Stimulated activated CD8-positive, alpha-beta memory T cell treated with anti-CD3 and anti-CD28 coated beads, Interleukin-7, amount 100 ng/mL, for 4 hours (primary cell): ENCODE measurements around the gene PIP4K2C.

Experiments
- DNase-seq, 2 donors: peaks; one replicate each; pipeline ENCODE4 v3.0.0-alpha.2; 2020; ENCODE audit warnings: low read depth in 2 of 2

Gene PIP4K2C

GRCh38 chr12:57590864-57591781, at the start of gene PIP4K2C:
Gene PIP4K2C (plus strand): TSS chr12:57591192. CDS start chr12:57591290, 98 bp downstream.
- DNase-seq = peak; percentile 53 to 71

GRCh38 chr12:57541717-57542116, 49.3 kb upstream of the PIP4K2C start:
- DNase-seq = no peak

DNA sequence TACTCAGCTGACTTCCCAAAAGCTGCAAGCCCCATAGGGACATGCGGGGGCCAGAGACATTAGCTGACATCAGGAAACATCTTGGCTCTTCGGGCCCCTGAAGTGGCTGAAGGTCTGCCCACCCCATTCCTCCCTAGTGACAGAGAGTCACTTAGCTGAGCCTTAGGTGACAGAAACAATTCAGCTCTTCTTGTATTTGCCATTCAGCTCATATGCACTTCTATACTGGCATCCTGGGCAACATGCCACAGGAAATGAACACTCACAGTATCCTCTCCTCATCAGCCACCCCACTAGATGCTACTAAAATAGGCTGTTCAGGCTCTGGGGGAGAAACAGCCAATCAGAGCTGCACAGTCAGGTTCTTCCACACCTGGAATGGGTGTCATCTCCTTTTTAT, 47.4 kb upstream of the PIP4K2C start:
- no peak for DNase-seq

- no peak for DNase-seq
These were observed 45.1 kb upstream of the PIP4K2C start for GRCh38 chr12:57545809-57546437.

- peak; percentile 88 to 91 for DNase-seq
These were observed 44.3 kb upstream of the PIP4K2C start, which contains the start of gene DCTN2 for GRCh38 chr12:57546438-57547287. Gene DCTN2 (minus strand): TSS chr12:57547192. CDS start chr12:57547063, 129 bp downstream.

DNA sequence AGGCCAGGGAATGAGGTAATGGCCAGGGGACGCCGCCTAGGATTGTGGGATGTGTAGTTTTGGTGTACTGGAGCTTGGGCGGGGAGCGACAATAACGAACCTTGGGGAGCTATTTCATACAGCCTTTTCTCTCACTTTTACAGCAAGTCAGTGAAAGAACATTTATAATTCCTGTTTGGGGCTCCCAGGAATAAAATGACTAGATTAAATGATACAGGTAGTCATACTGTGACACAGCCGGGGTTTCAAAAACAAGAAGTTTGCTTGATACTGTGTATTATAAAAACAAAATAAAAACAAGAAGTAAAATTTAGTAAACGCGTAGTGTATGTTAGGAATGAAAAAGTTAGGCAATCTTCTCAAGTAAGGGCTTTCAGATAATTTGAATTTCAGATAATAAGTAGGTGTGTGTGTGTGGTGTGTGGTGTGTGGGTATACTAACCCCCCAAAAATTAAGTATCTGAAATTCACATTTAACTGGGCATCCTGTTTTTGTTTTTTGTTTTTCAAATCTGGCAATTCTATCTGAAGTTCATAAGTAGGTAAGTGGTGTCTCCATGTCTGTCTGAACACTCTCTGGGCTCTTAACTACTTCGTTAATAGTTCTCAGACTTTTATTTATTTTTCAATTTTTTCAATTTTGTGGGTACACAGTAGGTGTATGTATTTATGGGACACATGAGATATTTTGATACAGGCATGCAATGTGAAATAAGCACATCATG, 43.5 kb upstream of the PIP4K2C start:
- no peak for DNase-seq

DNA sequence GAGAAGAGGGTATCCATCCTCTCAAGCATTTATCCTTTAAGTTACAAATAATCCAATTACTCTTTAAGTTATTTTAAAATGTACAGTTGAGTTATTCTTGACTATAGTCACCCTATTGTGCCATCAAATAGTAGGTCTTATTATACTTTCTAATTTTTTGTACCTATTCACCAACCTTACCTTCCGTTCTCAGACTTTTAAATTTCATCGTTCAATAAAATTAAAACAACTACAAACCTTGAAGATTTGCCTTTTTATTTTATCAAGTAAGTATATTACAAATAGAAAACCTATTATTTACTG, 43.0 kb upstream of the PIP4K2C start:
- no peak for DNase-seq

- no peak for DNase-seq
These were observed 42.5 kb upstream of the PIP4K2C start for GRCh38 chr12:57548488-57548887.

GRCh38 chr12:57549203-57549908, 41.6 kb upstream of the PIP4K2C start:
- no peak for DNase-seq

- DNase-seq = peak; percentile 10 to 45
These were observed 40.9 kb upstream of the PIP4K2C start, which contains the start of gene KIF5A for GRCh38 chr12:57549909-57550640. Gene KIF5A (plus strand): TSS chr12:57550044. CDS start chr12:57550272, 228 bp downstream.

DNA sequence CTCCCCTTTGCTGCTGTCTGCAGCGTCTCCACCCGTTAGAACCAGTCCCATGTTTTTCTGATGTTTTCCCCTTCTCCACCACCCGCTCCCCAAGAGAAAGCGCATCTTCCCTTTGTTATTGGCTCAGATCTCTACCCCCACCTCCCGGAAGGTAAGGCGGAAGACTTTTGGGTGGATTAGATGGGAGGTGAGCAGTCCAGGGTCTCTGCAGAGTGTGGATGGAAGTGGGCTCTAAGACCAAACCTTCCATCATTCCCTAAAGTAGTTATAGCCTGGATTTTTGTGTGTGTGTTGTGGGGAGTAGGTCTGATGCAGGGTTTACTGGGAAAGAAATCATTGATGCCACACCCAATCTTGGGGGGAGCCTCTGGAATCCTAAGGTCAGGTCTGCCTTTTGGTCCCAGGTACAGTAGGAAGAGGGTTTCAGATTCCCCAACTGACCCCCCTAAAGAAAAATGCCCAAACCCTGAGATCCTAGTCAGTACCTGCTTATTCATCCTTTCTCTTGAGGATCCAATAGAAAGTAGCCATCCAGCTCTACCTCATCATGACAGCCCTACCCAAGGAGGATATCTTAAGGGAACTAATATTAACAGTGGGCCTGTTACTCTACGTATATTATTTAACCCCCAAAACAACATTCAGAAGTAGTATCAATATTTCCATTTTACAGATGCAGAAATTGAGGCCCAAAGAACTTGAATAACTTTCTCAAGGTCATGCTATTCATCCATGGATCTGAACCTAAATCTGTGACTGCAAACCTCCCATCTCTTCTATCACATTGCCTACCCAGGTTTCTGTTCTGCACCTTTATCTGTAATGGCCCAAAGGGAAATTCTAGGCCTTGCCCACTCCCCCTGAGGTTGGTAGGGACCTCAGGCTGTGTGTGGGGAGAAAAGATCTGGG, 40.1 kb upstream of the PIP4K2C start:
- DNase-seq = no peak

- DNase-seq = no peak
These were observed 39.2 kb upstream of the PIP4K2C start for GRCh38 chr12:57551637-57552305.

GRCh38 chr12:57552306-57552651, 38.7 kb upstream of the PIP4K2C start:
- DNase-seq = no peak

DNA sequence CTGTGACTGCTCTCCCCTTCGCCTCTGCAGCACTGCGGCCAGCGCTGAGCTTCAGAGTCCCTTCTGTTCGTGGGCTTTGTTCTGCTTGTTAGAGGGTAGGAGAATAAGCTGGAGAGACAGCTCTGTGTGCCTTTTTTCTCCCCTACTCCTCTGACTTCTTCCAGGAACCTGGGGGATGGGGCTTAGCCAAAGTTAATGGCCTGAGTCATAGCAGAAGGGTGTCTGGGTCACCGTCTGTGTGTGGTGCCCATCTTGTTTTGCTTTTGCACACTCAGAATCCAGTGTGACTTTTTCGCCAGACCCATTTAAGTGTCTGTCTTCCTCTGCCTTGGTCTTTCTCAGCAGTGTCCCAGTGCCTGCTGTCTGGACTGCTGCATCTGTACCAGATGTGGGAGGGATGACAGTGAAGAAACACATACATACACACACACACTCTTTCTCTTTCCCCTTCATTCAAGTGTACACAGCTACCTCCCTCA, 38.1 kb upstream of the PIP4K2C start:
- DNase-seq = no peak

DNA sequence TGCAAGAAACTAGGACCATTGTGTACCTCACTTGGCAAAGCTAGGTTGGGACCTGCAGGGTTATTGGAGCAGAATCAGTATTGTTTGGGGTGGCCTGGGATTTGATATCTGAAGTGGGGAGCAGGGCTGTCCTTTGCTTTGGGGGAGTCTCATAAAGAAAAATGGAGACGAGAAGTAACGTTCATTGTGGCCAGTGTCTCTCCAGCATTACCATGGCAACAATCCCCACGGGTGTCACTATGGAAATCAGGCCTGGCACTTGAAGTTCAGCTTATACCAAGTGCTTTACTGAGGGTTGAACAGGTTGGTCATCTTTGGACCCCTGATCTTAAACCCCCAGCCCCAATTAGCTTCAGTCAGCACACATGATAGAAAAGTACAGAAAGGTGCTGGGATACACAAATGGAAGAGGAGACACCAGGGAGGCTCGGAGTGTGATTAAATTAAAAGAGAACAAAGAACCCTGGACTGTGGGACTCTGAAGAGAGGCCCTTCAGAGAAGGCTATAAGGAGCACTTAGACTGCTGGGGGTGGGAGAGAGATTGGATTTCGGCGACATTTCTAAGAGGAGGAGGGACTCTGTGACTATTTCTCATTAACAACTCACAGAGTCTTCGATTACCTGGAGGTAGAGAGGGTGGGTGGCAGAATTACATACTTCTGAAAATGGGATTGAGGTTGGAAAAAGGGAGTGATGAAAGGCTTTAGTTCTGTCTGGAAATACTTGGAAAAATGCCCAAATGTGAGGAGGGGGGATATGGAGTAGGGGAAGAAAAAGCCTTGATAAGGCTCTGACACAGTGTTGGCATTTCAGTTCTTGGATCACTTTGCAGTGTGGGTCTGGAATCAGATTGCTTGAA, 37.4 kb upstream of the PIP4K2C start:
- DNase-seq = no peak

- no peak for DNase-seq
These were observed 36.5 kb upstream of the PIP4K2C start for GRCh38 chr12:57554453-57554852.

DNA sequence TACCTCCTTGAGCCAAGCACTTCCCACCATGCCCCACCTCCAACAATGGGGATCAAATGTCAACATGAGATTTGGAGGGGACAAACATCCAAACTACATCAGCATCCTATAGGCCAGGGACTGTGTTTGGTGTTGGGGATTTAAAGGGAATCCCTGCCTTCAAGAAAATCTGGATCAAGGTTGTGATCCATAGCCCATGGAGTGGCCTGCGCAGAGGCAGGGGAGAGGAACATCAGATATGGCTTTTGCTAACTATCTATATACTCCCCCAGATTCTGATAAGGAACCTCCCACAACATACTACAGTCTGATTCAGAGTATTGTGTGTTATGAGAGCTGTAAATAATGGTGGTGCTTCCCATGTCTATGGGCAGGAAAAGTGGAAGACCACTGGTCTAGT, 36.1 kb upstream of the PIP4K2C start:
- no peak for DNase-seq
